ENCODE results near the gene ICE2.
A peak's percentile ranks its signal among the peaks of the same experiment; 100 is the strongest.

The ICE2 gene, protein sequence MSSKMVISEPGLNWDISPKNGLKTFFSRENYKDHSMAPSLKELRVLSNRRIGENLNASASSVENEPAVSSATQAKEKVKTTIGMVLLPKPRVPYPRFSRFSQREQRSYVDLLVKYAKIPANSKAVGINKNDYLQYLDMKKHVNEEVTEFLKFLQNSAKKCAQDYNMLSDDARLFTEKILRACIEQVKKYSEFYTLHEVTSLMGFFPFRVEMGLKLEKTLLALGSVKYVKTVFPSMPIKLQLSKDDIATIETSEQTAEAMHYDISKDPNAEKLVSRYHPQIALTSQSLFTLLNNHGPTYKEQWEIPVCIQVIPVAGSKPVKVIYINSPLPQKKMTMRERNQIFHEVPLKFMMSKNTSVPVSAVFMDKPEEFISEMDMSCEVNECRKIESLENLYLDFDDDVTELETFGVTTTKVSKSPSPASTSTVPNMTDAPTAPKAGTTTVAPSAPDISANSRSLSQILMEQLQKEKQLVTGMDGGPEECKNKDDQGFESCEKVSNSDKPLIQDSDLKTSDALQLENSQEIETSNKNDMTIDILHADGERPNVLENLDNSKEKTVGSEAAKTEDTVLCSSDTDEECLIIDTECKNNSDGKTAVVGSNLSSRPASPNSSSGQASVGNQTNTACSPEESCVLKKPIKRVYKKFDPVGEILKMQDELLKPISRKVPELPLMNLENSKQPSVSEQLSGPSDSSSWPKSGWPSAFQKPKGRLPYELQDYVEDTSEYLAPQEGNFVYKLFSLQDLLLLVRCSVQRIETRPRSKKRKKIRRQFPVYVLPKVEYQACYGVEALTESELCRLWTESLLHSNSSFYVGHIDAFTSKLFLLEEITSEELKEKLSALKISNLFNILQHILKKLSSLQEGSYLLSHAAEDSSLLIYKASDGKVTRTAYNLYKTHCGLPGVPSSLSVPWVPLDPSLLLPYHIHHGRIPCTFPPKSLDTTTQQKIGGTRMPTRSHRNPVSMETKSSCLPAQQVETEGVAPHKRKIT

DNA sequence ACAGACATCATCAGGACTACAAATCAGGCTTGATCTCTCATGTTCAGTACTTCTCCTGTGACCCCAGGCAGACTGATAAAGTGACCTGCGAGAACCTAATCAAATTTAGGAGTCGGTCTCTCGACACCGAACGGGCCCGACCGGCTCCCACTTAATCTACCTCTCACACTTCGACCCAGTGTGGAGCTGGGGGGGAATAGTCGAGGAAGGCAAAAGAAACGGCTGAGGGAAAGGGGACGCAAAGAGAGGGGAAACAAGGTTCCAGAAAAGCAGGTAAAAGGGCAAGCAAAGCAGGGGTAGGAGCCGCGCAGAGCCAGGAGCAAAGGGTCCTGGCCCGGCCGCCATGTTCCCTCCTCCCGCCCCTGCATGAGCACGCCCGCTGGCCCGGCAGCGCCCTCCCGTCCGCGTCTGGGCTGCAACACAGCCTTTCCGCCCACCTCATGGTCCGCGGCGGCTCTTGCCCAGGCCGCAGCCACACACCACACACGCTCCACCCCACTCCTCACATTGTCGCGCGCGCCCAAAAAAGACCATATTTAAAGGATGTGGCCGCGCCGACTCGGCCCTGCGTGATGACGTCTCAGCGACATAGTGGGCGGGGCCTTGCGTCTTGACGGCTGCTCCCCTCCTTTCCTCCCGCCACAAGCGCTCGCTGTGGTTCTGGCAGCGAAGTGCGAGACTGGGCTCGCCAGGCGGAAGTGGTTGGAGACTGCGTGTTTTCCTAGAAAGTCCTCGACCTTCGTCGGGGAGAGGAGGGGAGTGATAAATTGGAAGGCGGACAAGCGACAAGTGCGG, at the start of gene ICE2:
TSS of gene ICE2 (minus strand) at position 577 of the 795 bp plus-strand sequence. CDS start 1,165 bp downstream, outside the sequence.
- TF ChIP-seq, protein P1, sequence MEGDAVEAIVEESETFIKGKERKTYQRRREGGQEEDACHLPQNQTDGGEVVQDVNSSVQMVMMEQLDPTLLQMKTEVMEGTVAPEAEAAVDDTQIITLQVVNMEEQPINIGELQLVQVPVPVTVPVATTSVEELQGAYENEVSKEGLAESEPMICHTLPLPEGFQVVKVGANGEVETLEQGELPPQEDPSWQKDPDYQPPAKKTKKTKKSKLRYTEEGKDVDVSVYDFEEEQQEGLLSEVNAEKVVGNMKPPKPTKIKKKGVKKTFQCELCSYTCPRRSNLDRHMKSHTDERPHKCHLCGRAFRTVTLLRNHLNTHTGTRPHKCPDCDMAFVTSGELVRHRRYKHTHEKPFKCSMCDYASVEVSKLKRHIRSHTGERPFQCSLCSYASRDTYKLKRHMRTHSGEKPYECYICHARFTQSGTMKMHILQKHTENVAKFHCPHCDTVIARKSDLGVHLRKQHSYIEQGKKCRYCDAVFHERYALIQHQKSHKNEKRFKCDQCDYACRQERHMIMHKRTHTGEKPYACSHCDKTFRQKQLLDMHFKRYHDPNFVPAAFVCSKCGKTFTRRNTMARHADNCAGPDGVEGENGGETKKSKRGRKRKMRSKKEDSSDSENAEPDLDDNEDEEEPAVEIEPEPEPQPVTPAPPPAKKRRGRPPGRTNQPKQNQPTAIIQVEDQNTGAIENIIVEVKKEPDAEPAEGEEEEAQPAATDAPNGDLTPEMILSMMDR (IDR thresholded peaks at IDR 0.05; ENCODE audit: low read depth, low read length), result no peak
- Histone ChIP-seq H3K9me3 (ENCODE audit: severe bottlenecking) (no peaks in the 10 kb centered on the region), H3K27ac (peak within 1 kb of the TSS; percentile 92), H3K4me3 (ENCODE audit: low read depth, low read length) (peak within 1 kb of the TSS; percentile 78), H3K27me3 (ENCODE audit: insufficient read depth, low read depth, severe bottlenecking) (peaks cover 3% of the 10 kb centered on the region), H3K36me3 (peaks cover 30% of the 10 kb centered on the region)
- DNase-seq, result peak; percentile 95

DNA sequence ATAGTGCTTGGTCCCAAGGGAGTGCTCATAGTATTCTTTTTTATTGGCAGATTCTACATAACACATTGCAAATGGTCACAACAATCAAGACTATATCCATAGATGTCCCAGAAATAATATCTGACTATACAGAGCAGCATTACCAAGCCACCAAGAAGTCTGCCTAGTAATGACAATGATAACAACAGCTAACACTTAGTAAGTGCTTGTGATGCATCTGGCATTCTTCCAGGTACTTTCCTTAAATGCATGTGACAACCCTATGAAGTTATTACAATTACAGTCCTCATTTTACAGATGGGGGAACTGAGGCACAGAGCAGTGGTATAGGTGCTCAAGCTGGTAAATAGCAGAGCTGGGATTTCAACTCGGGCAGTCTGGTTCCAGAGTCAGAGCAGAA, 49.6 kb upstream of the ICE2 start:
- Histone ChIP-seq H3K36me3 (peaks cover 21% of the 10 kb centered on the region), H3K27ac (no peak overlapping the region), H3K9me3 (ENCODE audit: severe bottlenecking) (no peaks in the 10 kb centered on the region), H3K4me3 (ENCODE audit: low read depth, low read length) (no peak overlapping the region), H3K27me3 (ENCODE audit: insufficient read depth, low read depth, severe bottlenecking) (no peaks in the 10 kb centered on the region)
- TF ChIP-seq, protein P1 (IDR thresholded peaks at IDR 0.05; ENCODE audit: low read depth, low read length), result no peak
- DNase-seq, result no peak

DNA sequence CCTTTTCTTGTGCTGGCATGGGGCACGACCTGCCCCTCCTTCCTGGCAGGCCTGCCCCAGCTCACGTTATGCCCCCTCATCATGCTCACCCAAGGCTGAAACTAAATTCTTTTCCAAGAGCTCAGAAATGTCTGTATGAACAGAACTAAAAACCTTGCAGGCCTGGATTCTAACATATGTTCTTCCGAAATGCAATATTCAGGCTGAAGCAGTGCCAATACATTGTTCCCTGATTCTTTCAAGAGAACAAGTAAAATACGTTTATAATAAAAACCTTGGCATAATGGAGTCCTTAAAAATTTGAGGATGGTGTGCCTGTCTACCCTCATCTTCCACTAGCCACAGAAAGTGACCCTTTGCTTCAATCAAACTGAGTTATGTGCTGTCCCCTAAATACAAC, 48.5 kb upstream of the ICE2 start:
- no peak overlapping the region for H3K27ac ChIP-seq
- peaks cover 21% of the 10 kb centered on the region for H3K36me3 ChIP-seq
- TF ChIP-seq, protein P1 (IDR thresholded peaks at IDR 0.05; ENCODE audit: low read depth, low read length), result no peak
- H3K9me3 ChIP-seq (ENCODE audit: severe bottlenecking), result no peaks in the 10 kb centered on the region
- H3K27me3 ChIP-seq (ENCODE audit: insufficient read depth, low read depth, severe bottlenecking), result no peaks in the 10 kb centered on the region
- DNase-seq, result no peak
- H3K4me3 ChIP-seq (ENCODE audit: low read depth, low read length), result no peak overlapping the region

DNA sequence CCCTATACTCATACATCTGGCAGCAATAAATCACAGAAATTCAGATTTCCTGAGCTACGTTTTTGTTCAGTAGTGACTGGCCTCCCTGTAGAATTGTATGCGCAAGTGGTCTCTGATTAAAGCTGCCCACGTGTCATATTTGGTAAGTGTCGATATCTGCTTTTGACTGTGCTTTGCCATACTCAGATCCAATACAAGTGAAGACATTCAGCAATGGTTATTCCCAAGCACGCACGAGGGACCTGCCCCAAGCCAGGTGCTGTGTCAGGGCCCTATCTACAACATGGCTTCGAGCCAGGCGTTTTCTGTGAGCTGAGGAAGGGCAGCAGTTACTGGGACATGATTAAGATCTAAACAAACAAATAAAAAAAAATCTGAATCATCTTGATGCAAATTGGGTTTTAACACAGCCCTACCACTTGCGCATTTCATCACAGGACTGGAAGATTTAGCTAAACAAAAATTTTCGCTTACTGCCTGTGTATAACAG, 47.2 kb upstream of the ICE2 start:
- TF ChIP-seq, protein P1 (IDR thresholded peaks at IDR 0.05; ENCODE audit: low read depth, low read length), result no peak
- Histone ChIP-seq H3K27me3 (ENCODE audit: insufficient read depth, low read depth, severe bottlenecking) (no peaks in the 10 kb centered on the region), H3K27ac (no peak overlapping the region), H3K9me3 (ENCODE audit: severe bottlenecking) (no peaks in the 10 kb centered on the region), H3K4me3 (ENCODE audit: low read depth, low read length) (no peak overlapping the region), H3K36me3 (peaks cover 20% of the 10 kb centered on the region)
- no peak for DNase-seq

DNA sequence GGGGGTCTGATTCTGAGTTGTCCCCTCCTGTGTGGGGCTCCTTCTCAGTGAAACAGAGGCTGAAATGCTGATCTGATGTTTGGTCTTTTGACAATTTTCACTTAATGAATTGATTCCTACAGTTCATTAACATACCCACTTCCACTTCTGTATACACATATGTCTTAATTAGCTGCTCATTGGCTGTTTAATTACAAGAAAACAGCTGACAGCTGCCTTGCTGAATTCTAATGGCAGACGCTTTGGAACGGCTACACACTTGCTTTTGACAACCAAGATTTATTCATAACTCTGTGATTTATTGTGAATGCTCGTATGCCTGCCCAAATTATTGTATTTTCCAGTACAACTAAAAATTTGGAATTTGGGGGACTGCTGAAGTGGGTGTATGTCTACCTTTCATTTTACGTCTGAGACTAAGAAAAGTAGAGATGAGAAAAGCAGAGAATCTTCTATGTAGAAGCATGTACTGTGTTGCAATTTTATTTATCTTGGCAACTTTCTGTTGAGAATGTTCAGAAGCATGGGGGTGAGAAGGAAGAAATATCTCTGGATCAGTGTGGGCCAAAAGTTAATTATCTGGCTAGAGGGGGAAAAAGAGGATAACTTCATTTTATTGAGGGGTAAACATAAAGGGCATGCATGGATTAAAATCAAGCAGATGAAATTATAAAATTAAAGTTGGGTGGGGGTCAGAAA, 46.5 kb upstream of the ICE2 start:
- TF ChIP-seq, protein P1 (IDR thresholded peaks at IDR 0.05; ENCODE audit: low read depth, low read length), result no peak
- no peak overlapping the region for H3K27ac ChIP-seq
- H3K9me3 ChIP-seq (ENCODE audit: severe bottlenecking), result no peaks in the 10 kb centered on the region
- H3K36me3 ChIP-seq, result peaks cover 13% of the 10 kb centered on the region
- H3K4me3 ChIP-seq (ENCODE audit: low read depth, low read length), result no peak overlapping the region
- no peaks in the 10 kb centered on the region for H3K27me3 ChIP-seq (ENCODE audit: insufficient read depth, low read depth, severe bottlenecking)
- DNase-seq, result no peak
